ENCODE data around the gene NFATC3.

NFATC3 gene

GRCh38 chr16:68276223-68276622, 191.1 kb downstream of the NFATC3 start:
- DNase-seq = no peak

All from C1 segment of cervical spinal cord (tissue), 14 donors.